Activated naive CD8-positive, alpha-beta T cell treated with anti-CD3 and anti-CD28 coated beads, Interleukin-2, amount 50 U/mL, for 24 hours (primary cell): ENCODE data around the gene RAP1B.

Source experiments
- ATAC-seq: fragments of 150-1000 bp; cut with Tn5 transposase; one replicate; pipeline ENCODE4 v1.10.0; 2021
- DNase-seq: peaks from one replicate; pipeline ENCODE4 v3.0.0; 2021
- H3K27ac Mint-ChIP-seq: one replicate; pipeline ENCODE4 v1.8.0; 2021; ENCODE audit warnings: mild to moderate bottlenecking, mixed read lengths
- H3K27me3 Mint-ChIP-seq: one replicate; pipeline ENCODE4 v1.8.0; 2021; ENCODE audit warnings: mixed read lengths
- H3K36me3 Mint-ChIP-seq: one replicate; pipeline ENCODE4 v1.8.0; 2021; ENCODE audit warnings: low read depth, mixed read lengths
- H3K4me1 Mint-ChIP-seq: one replicate; pipeline ENCODE4 v1.8.0; 2021; ENCODE audit warnings: mixed read lengths
- H3K4me3 Mint-ChIP-seq: one replicate; pipeline ENCODE4 v1.8.0; 2021; ENCODE audit warnings: mild to moderate bottlenecking, moderate library complexity, mixed read lengths
- H3K9me3 Mint-ChIP-seq: one replicate; pipeline ENCODE4 v1.8.0; 2021; ENCODE audit warnings: mixed read lengths

RAP1B gene

GRCh38 chr12:68591734-68592418 is 18.8 kb upstream of the RAP1B start:
- Mint-ChIP-seq H3K4me3 (peak overlapping the region; percentile 57), H3K4me1 (peaks cover 55% of the 10 kb centered on the region), H3K36me3 (peaks cover 16% of the 10 kb centered on the region), H3K27me3 (no peaks in the 10 kb centered on the region), H3K27ac (peak overlapping the region; percentile 71), H3K9me3 (peaks cover 6% of the 10 kb centered on the region)
- ATAC-seq: peak; percentile 5
- no peak for DNase-seq

- ATAC-seq (no peak), DNase-seq (no peak)
- no peaks in the 10 kb centered on the region for H3K9me3 Mint-ChIP-seq
- H3K4me1 Mint-ChIP-seq: peaks cover 55% of the 10 kb centered on the region
- H3K27me3 Mint-ChIP-seq: no peaks in the 10 kb centered on the region
- peaks cover 3% of the 10 kb centered on the region for H3K36me3 Mint-ChIP-seq
- H3K27ac Mint-ChIP-seq: no peak overlapping the region
- H3K4me3 Mint-ChIP-seq: no peak overlapping the region
These were observed 15.5 kb upstream of the RAP1B start for GRCh38 chr12:68595241-68595640.

- H3K27me3 Mint-ChIP-seq: no peaks in the 10 kb centered on the region
- peaks cover 38% of the 10 kb centered on the region for H3K4me1 Mint-ChIP-seq
- H3K9me3 Mint-ChIP-seq: no peaks in the 10 kb centered on the region
- ATAC-seq: no peak
- DNase-seq: no peak
- no peak overlapping the region for H3K4me3 Mint-ChIP-seq
- no peaks in the 10 kb centered on the region for H3K36me3 Mint-ChIP-seq
- H3K27ac Mint-ChIP-seq: no peak overlapping the region
These were observed 8.9 kb upstream of the RAP1B start for GRCh38 chr12:68601767-68602166.

DNA sequence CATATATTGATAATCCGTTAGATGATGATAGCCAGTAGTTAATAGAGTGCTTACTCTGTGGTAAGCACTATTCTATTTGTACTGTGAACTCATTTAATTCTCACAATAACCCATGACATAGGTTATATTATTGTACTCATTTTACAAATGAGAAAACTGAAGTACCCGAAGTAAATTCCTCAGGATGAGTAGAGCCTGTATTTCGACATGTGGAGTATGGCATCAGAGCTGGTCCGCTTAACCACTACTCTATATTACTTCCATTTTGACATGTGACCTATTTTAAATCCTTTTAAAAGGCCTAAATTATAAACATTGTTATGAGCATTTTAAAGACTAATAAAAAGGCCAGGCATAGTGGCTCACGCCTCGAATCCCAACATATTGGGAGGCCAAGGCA is 8.0 kb upstream of the RAP1B start:
- H3K36me3 Mint-ChIP-seq: no peaks in the 10 kb centered on the region
- H3K27me3 Mint-ChIP-seq: no peaks in the 10 kb centered on the region
- no peak overlapping the region for H3K27ac Mint-ChIP-seq
- peaks cover 40% of the 10 kb centered on the region for H3K4me1 Mint-ChIP-seq
- ATAC-seq: no peak
- H3K9me3 Mint-ChIP-seq: no peaks in the 10 kb centered on the region
- H3K4me3 Mint-ChIP-seq: no peak overlapping the region
- no peak for DNase-seq

DNA sequence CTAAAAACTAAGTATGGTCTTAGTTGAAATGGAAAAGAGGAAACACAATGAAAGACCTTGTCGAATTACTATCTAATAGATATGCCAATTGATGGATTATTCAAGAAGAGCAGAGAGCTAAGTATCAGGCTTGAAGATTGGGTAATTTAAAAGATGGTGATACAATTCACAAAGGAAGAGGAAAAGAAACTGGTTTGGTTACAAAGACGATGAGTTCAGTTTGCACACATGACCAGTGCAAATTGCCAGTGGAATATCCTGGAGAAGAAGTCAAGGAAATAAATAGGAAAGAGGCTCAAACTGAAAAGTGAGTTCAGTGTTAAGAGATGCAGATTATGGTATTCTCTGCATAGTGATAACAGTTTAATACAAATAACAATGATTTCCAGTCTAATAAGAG is 2.5 kb upstream of the RAP1B start:
- Mint-ChIP-seq H3K36me3 (peaks cover 18% of the 10 kb centered on the region), H3K27ac (no peak overlapping the region), H3K4me1 (peaks cover 33% of the 10 kb centered on the region), H3K4me3 (no peak overlapping the region), H3K9me3 (no peaks in the 10 kb centered on the region), H3K27me3 (no peaks in the 10 kb centered on the region)
- ATAC-seq: no peak
- no peak for DNase-seq

DNA sequence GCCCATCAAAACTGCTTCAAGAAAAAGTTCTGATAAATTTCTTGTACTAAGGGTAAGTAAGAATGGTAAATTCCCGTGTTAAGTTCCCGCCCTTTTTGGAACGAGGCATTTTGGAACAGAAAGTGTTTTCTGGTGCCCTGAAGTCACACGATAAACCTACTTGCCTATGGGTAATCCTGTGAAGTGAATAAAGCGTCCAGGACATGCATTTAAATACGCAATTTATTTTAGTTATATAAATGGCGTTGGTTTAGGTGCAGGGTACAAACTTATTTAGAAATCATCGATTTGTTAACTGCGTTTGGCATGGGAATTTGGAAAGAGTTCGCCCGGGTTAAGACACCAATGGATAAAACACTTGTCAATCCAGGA is 715 bp upstream of the RAP1B start:
- H3K4me3 Mint-ChIP-seq: peak overlapping the region; percentile 84
- no peaks in the 10 kb centered on the region for H3K9me3 Mint-ChIP-seq
- DNase-seq (no peak), ATAC-seq (no peak)
- H3K4me1 Mint-ChIP-seq: peaks cover 40% of the 10 kb centered on the region
- H3K36me3 Mint-ChIP-seq: peaks cover 32% of the 10 kb centered on the region
- H3K27me3 Mint-ChIP-seq: no peaks in the 10 kb centered on the region
- peak overlapping the region; percentile 90 for H3K27ac Mint-ChIP-seq

- ATAC-seq: peak; percentile 10
- DNase-seq: peak; percentile 53
- H3K4me1 Mint-ChIP-seq: peaks cover 52% of the 10 kb centered on the region
- H3K27me3 Mint-ChIP-seq: no peaks in the 10 kb centered on the region
- H3K36me3 Mint-ChIP-seq: peaks cover 40% of the 10 kb centered on the region
- peak overlapping the region; percentile 96 for H3K4me3 Mint-ChIP-seq
- no peaks in the 10 kb centered on the region for H3K9me3 Mint-ChIP-seq
- peak overlapping the region; percentile 93 for H3K27ac Mint-ChIP-seq
These were observed 551 bp downstream of the RAP1B start for GRCh38 chr12:68611094-68611805.

GRCh38 chr12:68611806-68612160 is 1.1 kb downstream of the RAP1B start:
- peak overlapping the region; percentile 96 for H3K4me3 Mint-ChIP-seq
- H3K27ac Mint-ChIP-seq: peak overlapping the region; percentile 93
- no peaks in the 10 kb centered on the region for H3K9me3 Mint-ChIP-seq
- H3K36me3 Mint-ChIP-seq: peaks cover 40% of the 10 kb centered on the region
- DNase-seq (no peak), ATAC-seq (no peak)
- H3K27me3 Mint-ChIP-seq: no peaks in the 10 kb centered on the region
- peaks cover 56% of the 10 kb centered on the region for H3K4me1 Mint-ChIP-seq

DNA sequence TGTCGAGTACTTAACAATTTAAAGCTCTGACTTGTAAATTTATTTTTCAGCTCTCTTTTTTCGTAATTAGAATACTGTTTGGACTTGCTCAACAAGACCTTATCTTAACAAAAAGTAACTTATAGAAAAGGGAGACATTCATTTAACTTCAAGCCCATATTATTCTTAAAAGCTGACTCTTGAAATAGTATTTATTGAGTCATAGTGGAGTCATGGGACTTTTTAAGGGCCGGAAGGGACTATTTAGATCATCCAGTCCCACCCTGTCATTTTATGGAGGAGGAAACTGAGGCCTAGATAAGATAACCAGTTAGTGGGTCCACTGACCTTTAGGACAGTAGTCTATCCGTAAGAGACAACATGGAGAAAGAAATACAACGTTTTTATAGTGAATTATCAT is 1.5 kb downstream of the RAP1B start:
- no peaks in the 10 kb centered on the region for H3K9me3 Mint-ChIP-seq
- peaks cover 59% of the 10 kb centered on the region for H3K4me1 Mint-ChIP-seq
- H3K36me3 Mint-ChIP-seq: peaks cover 42% of the 10 kb centered on the region
- no peak for DNase-seq
- H3K27me3 Mint-ChIP-seq: no peaks in the 10 kb centered on the region
- H3K4me3 Mint-ChIP-seq: peak overlapping the region; percentile 96
- H3K27ac Mint-ChIP-seq: peak overlapping the region; percentile 93
- peak; percentile 20 for ATAC-seq

GRCh38 chr12:68612697-68613096 is 2.0 kb downstream of the RAP1B start:
- ATAC-seq: no peak
- DNase-seq: no peak
- no peaks in the 10 kb centered on the region for H3K9me3 Mint-ChIP-seq
- H3K27ac Mint-ChIP-seq: peak overlapping the region; percentile 93
- H3K36me3 Mint-ChIP-seq: peaks cover 45% of the 10 kb centered on the region
- peaks cover 63% of the 10 kb centered on the region for H3K4me1 Mint-ChIP-seq
- H3K27me3 Mint-ChIP-seq: no peaks in the 10 kb centered on the region
- H3K4me3 Mint-ChIP-seq: peak overlapping the region; percentile 96

GRCh38 chr12:68613209-68613904 is 2.7 kb downstream of the RAP1B start:
- ATAC-seq: no peak
- DNase-seq: no peak
- Mint-ChIP-seq H3K27ac (peak overlapping the region; percentile 93), H3K9me3 (no peaks in the 10 kb centered on the region), H3K4me1 (peaks cover 63% of the 10 kb centered on the region), H3K27me3 (no peaks in the 10 kb centered on the region), H3K36me3 (peaks cover 47% of the 10 kb centered on the region), H3K4me3 (peak overlapping the region; percentile 96)

DNA sequence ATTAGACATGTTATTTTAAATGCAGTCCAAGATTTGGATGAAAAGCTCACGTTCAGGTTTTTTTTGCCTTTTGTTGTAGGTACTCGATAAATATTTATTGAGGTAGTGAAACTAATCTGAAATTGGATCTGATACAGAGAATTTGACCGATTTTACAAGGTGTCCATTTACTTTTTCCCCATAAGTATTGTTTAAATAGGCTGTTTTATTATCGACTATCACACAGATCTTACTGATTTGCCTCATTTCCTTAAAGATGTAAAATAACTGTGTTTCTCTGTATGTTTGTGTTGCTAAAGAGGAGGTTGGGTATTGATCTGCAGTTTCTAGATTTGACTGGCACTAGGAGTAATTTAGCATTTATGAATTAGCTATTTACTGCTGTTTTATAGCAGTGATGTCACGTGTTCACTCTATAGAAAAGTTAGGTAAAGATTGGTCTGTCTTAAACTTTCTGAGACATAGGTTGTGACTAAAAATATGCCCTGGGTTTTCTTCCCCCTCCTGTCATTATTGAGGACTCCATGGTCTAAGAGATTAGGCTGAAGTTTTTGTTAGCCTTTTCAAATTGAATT is 3.5 kb downstream of the RAP1B start:
- no peaks in the 10 kb centered on the region for H3K9me3 Mint-ChIP-seq
- peaks cover 55% of the 10 kb centered on the region for H3K36me3 Mint-ChIP-seq
- ATAC-seq (no peak), DNase-seq (no peak)
- H3K27me3 Mint-ChIP-seq: no peaks in the 10 kb centered on the region
- H3K4me1 Mint-ChIP-seq: peaks cover 71% of the 10 kb centered on the region
- H3K27ac Mint-ChIP-seq: peak overlapping the region; percentile 75
- H3K4me3 Mint-ChIP-seq: peak overlapping the region; percentile 96

GRCh38 chr12:68614769-68615168 is 4.1 kb downstream of the RAP1B start:
- no peak for DNase-seq
- H3K4me1 Mint-ChIP-seq: peaks cover 71% of the 10 kb centered on the region

DNA sequence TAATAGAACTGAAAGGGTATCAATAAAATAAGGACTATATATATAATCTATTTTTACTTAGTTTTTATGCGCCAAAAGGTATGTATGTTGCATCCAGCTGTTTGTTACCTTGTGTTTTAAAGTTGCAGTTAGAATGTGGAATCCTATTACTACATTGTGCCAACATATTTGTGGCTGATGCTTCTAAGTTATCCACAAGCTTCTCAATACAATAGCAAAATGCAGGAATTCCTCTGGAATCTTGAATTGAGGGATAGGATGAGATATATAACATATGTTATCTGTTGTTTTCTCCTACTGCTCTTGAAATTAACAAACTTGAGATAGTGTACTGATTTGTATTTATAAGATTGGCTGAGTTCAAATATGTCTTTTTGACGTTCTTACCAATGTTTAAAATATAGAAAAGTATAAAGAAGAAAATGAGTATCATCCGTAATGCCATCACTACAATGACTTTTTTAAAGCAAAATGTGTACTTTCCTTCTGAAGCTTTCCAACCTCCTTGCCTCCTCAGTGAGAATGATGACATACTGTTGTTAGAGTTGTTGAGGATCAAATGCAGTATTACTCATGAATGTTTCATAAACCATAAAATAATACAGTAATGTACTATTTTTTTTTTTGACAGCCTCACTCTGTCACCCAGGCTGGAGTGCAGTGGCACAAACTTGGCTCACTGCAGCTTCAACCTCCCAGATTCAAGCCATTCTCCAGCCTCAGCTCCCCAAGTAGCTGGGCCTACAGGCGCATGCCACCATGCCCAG is 6.6 kb downstream of the RAP1B start:
- DNase-seq: no peak
- peak overlapping the region; percentile 38 for H3K4me3 Mint-ChIP-seq
- ATAC-seq: peak; percentile 57

More at GRCh38 chr12:68614769-68615168, 4.1 kb downstream of the RAP1B start:
- Mint-ChIP-seq H3K27me3 (no peaks in the 10 kb centered on the region), H3K4me3 (peak overlapping the region; percentile 96), H3K27ac (peak overlapping the region; percentile 75), H3K36me3 (peaks cover 56% of the 10 kb centered on the region), H3K9me3 (no peaks in the 10 kb centered on the region)
- ATAC-seq: no peak

More for the DNA sequence above, 6.6 kb downstream of the RAP1B start:
- Mint-ChIP-seq H3K4me1 (peaks cover 86% of the 10 kb centered on the region), H3K36me3 (peaks cover 50% of the 10 kb centered on the region), H3K27me3 (no peaks in the 10 kb centered on the region), H3K9me3 (no peaks in the 10 kb centered on the region), H3K27ac (peak overlapping the region; percentile 74)
